C4-2B (cell line): ENCODE data around the gene FOXN3.

Source experiments
- H3K27ac ChIP-seq: fragments of 450-650 bp; 2 replicates; pipeline ENCODE4 v1.5.1; 2017
- ZFX ChIP-seq: fragments of 450-650 bp; IDR thresholded peaks from 2 replicates; pipeline ENCODE4 v1.6.1; 2017
- TF ChIP-seq, protein P1 (sequence below): fragments of 450-650 bp; conservative IDR thresholded peaks from 2 replicates; pipeline ENCODE4 v1.5.1; 2017; ENCODE audit warnings: mild to moderate bottlenecking

The FOXN3 gene

GRCh38 chr14:89308232-89308959, 108.6 kb downstream of the FOXN3 start:
- H3K27ac ChIP-seq = no peak overlapping the region
- no peak for TF ChIP-seq ZFX
- TF ChIP-seq, protein P1, sequence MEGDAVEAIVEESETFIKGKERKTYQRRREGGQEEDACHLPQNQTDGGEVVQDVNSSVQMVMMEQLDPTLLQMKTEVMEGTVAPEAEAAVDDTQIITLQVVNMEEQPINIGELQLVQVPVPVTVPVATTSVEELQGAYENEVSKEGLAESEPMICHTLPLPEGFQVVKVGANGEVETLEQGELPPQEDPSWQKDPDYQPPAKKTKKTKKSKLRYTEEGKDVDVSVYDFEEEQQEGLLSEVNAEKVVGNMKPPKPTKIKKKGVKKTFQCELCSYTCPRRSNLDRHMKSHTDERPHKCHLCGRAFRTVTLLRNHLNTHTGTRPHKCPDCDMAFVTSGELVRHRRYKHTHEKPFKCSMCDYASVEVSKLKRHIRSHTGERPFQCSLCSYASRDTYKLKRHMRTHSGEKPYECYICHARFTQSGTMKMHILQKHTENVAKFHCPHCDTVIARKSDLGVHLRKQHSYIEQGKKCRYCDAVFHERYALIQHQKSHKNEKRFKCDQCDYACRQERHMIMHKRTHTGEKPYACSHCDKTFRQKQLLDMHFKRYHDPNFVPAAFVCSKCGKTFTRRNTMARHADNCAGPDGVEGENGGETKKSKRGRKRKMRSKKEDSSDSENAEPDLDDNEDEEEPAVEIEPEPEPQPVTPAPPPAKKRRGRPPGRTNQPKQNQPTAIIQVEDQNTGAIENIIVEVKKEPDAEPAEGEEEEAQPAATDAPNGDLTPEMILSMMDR = no peak

GRCh38 chr14:89307409-89307808, 109.6 kb downstream of the FOXN3 start:
- TF ChIP-seq, protein P1 = no peak
- no peak for TF ChIP-seq ZFX
- no peak overlapping the region for H3K27ac ChIP-seq

GRCh38 chr14:89304972-89305703, 111.9 kb downstream of the FOXN3 start:
- peak overlapping the region; percentile 12; the same call in 1 of the 2 replicates for H3K27ac ChIP-seq
- TF ChIP-seq, protein P1 = no peak
- TF ChIP-seq ZFX = no peak

DNA sequence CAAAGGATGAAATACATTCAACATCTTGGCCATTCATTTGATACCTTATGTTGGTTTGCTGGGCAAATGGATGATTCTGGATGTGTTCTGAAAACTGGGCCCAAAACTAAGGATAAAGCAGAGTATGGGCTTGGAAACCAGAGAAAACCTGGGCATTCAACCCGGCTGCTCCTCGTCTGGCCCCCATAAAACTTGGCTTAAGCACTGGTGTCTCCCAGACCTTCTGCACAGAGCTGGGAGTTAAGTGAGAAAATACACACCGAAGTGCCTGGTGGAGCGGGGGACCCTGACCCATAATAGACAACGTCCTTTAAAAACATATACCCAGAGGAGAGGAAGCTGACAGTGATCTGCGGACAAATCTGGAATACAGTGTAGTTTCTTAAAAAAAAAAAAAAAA, 112.5 kb downstream of the FOXN3 start:
- no peak overlapping the region; the same call in 1 of the 2 replicates for H3K27ac ChIP-seq

GRCh38 chr14:89303456-89304435, 113.3 kb downstream of the FOXN3 start:
- no peak overlapping the region for H3K27ac ChIP-seq

More for the DNA sequence above, 112.5 kb downstream of the FOXN3 start:
- TF ChIP-seq, protein P1 = no peak
- TF ChIP-seq ZFX = no peak

GRCh38 chr14:89302396-89302950, 114.6 kb downstream of the FOXN3 start:
- no peak for TF ChIP-seq ZFX
- TF ChIP-seq, protein P1 = no peak
- no peak overlapping the region for H3K27ac ChIP-seq

More at GRCh38 chr14:89303456-89304435, 113.3 kb downstream of the FOXN3 start:
- TF ChIP-seq, protein P1 = no peak
